GM12865 (cell line): ENCODE measurements around the gene AGAP3.

Experiments used
- DNase-seq: peaks from one replicate; pipeline ENCODE4 v3.0.0; 2010; ENCODE audit warnings: low read depth
- H3K4me3 ChIP-seq: 2 replicates; pipeline ENCODE4 v1.5.1; 2011; ENCODE audit warnings: mild to moderate bottlenecking, low read depth, low read length, control low read depth
- CTCF ChIP-seq: IDR thresholded peaks from 2 replicates; pipeline ENCODE4 v1.5.1; 2011; ENCODE audit warnings: low read length, control low read depth, low read depth, inconsistent platforms; ENCODE audit not compliant: insufficient read depth; ENCODE audit errors: missing control alignments

AGAP3 gene

GRCh38 chr7:151126491-151127137 is 40.3 kb downstream of the AGAP3 start:
- no peak for DNase-seq
- TF ChIP-seq CTCF, result no peak
- no peak overlapping the region for H3K4me3 ChIP-seq

GRCh38 chr7:151128144-151128543 is 41.9 kb downstream of the AGAP3 start:
- no peak for DNase-seq
- TF ChIP-seq CTCF, result no peak
- no peak overlapping the region for H3K4me3 ChIP-seq

GRCh38 chr7:151128716-151129115 is 42.4 kb downstream of the AGAP3 start:
- no peak for DNase-seq
- no peak for TF ChIP-seq CTCF

GRCh38 chr7:151129117-151129959 is 43.1 kb downstream of the AGAP3 start:
- TF ChIP-seq CTCF, result no peak
- H3K4me3 ChIP-seq, result no peak overlapping the region
- DNase-seq, result no peak

More at GRCh38 chr7:151128716-151129115, 42.4 kb downstream of the AGAP3 start:
- no peak overlapping the region for H3K4me3 ChIP-seq

GRCh38 chr7:151129960-151130591 is 43.8 kb downstream of the AGAP3 start:
- no peak overlapping the region for H3K4me3 ChIP-seq
- DNase-seq, result no peak
- no peak for TF ChIP-seq CTCF

GRCh38 chr7:151130741-151131157 is 44.5 kb downstream of the AGAP3 start:
- no peak for DNase-seq
- no peak for TF ChIP-seq CTCF

More at GRCh38 chr7:151130741-151131157, 44.5 kb downstream of the AGAP3 start:
- H3K4me3 ChIP-seq, result no peak overlapping the region
